Neural progenitor cell (in vitro differentiated cells): ENCODE data around the gene ABCA8. TPM values are rescaled to one million over a fixed set of nuclear protein-coding genes. Genes with fewer than 3 reads are reported as not detected.

ENCODE experiments used
- DNase-seq: peaks from one replicate; pipeline ENCODE4 v3.0.0-alpha.2; 2016; ENCODE audit warnings: low spot score
- H2AFZ ChIP-seq: fragments of 200-600 bp; sonication (generic); replicated peaks from 2 replicates; pipeline ENCODE4 v1.6.1; 2016; ENCODE audit warnings: antibody characterized with exemption
- H3F3A ChIP-seq: fragments of 200-600 bp; sonication (generic); 2 replicates; pipeline ENCODE4 v1.6.1; 2016; ENCODE audit warnings: antibody characterized with exemption, low read depth
- H3K27ac ChIP-seq: fragments of 200-600 bp; sonication (generic); 2 replicates; pipeline ENCODE4 v1.5.1; 2016; ENCODE audit warnings: mild to moderate bottlenecking
- H3K27me3 ChIP-seq: fragments of 200-600 bp; sonication (generic); 2 replicates; pipeline ENCODE4 v1.6.1; 2016; ENCODE audit warnings: mild to moderate bottlenecking, moderate library complexity
- H3K36me3 ChIP-seq: fragments of 200-600 bp; sonication (generic); 2 replicates; pipeline ENCODE4 v1.5.1; 2016
- H3K4me1 ChIP-seq: fragments of 200-600 bp; sonication (generic); 2 replicates; pipeline ENCODE4 v1.6.1; 2016; ENCODE audit warnings: mixed run types
- H3K4me2 ChIP-seq: fragments of 200-600 bp; sonication (generic); 2 replicates; pipeline ENCODE4 v1.6.1; 2016
- H3K4me3 ChIP-seq: fragments of 200-600 bp; sonication (generic); 2 replicates; pipeline ENCODE4 v1.5.1; 2016
- H3K79me2 ChIP-seq: fragments of 200-600 bp; sonication (generic); 2 replicates; pipeline ENCODE4 v1.6.1; 2016; ENCODE audit warnings: low read depth
- H3K9ac ChIP-seq: fragments of 200-600 bp; sonication (generic); 2 replicates; pipeline ENCODE4 v1.6.1; 2016
- H3K9me3 ChIP-seq: fragments of 200-600 bp; sonication (generic); 2 replicates; pipeline ENCODE4 v1.5.1; 2016; ENCODE audit warnings: low read depth
- H4K20me1 ChIP-seq: fragments of 200-600 bp; sonication (generic); 2 replicates; pipeline ENCODE4 v1.6.1; 2016; ENCODE audit warnings: low read depth
- H3K27ac Mint-ChIP-seq: 3 replicates; pipeline ENCODE4 v1.8.0; 2021; ENCODE audit warnings: mixed read lengths
- H3K27me3 Mint-ChIP-seq: 2 replicates; pipeline ENCODE4 v1.8.0; 2022; ENCODE audit warnings: low read depth, mild to moderate bottlenecking, inconsistent platforms, moderate library complexity, mixed read lengths; ENCODE audit not compliant: insufficient read depth
- H3K36me3 Mint-ChIP-seq: 3 replicates; pipeline ENCODE4 v1.8.0; 2021; ENCODE audit warnings: mixed read lengths
- H3K4me1 Mint-ChIP-seq: 3 replicates; pipeline ENCODE4 v1.8.0; 2021; ENCODE audit warnings: mixed read lengths
- H3K4me3 Mint-ChIP-seq: 3 replicates; pipeline ENCODE4 v1.8.0; 2021; ENCODE audit warnings: mild to moderate bottlenecking, moderate library complexity, mixed read lengths
- H3K9me3 Mint-ChIP-seq: 3 replicates; pipeline ENCODE4 v1.8.0; 2020; ENCODE audit warnings: mixed read lengths
- CTCF ChIP-seq: fragments of 200-600 bp; sonication (generic); IDR thresholded peaks from 2 replicates; pipeline ENCODE4 v1.5.1; 2017; ENCODE audit warnings: antibody characterized with exemption, mild to moderate bottlenecking
- EZH2 ChIP-seq: fragments of 200-600 bp; sonication (generic); IDR thresholded peaks from 2 replicates; pipeline ENCODE4 v1.6.1; 2017; ENCODE audit warnings: antibody characterized with exemption, mild to moderate bottlenecking, moderate library complexity
- EZH2phosphoT487 ChIP-seq: fragments of 200-600 bp; sonication (generic); IDR thresholded peaks from 2 replicates; pipeline ENCODE4 v1.6.1; 2017; ENCODE audit warnings: antibody characterized with exemption
- total RNA-seq: library from RNA; depleted of rRNA; stranded (reverse); fragments of >200 nt; gene quantifications from 2 replicates; pipeline ENCODE4 v1.2.3, GENCODE V29; 2015; ENCODE audit warnings: low replicate concordance

Gene ABCA8
- total RNA-seq, 1 donor from 2014 or later, result not detected

DNA sequence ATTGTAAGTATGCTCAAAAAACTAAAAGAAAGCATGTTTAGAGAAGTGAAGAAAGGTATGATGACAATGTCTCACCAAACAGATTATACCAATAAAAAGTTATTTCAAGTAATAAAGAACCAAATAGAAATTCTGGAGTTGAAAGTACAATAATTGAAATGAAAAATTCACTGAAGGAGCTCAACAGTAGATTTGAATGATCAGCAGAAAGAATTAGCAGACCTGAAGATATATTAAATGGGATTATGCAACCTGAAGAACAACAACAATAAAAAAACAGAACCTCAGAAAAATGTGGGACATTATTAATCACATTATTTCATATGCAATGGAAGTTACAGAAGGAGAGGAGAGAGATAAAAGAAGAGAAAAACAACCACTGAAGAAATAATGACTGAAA lies 57.6 kb downstream of the ABCA8 start:
- no peaks in the 10 kb centered on the region for H3K27me3 Mint-ChIP-seq
- no peak for DNase-seq
- Histone ChIP-seq H3K36me3 (no peaks in the 10 kb centered on the region), H3K27ac (no peak overlapping the region), H3K79me2 (no peaks in the 10 kb centered on the region), H3K4me2 (no peak overlapping the region), H3K9me3 (no peaks in the 10 kb centered on the region), H2AFZ (no peak overlapping the region), H3K4me1 (no peaks in the 10 kb centered on the region), H4K20me1 (no peaks in the 10 kb centered on the region), H3K9ac (no peak overlapping the region), H3K27me3 (no peaks in the 10 kb centered on the region), H3K4me3 (no peak overlapping the region), H3F3A (no peaks in the 10 kb centered on the region)
- no peak overlapping the region for H3K27ac Mint-ChIP-seq
- peaks cover 18% of the 10 kb centered on the region for H3K9me3 Mint-ChIP-seq
- TF ChIP-seq EZH2phosphoT487, result no peak
- TF ChIP-seq CTCF, result no peak
- TF ChIP-seq EZH2, result no peak
- no peaks in the 10 kb centered on the region for H3K36me3 Mint-ChIP-seq
- no peak overlapping the region for H3K4me3 Mint-ChIP-seq
- no peaks in the 10 kb centered on the region for H3K4me1 Mint-ChIP-seq

DNA sequence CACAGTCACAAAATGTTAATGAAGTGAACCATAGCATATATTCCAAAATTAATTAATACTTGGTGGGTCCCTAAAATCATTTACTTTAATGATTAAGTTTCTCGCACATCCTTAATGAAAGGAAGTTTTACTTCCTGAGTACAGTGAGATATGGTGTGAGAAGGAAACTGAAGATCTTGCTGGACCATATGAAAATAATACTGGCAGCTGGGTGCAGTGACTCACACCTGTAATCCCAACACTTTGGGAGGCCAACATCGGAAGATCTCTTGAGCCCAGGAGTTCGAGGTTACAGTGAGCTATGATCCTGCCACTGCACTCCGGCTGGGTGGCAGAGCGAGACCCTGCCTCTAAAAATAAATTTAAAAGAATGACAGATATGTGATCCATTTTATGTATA lies 62.5 kb downstream of the ABCA8 start:
- Mint-ChIP-seq H3K27ac (no peak overlapping the region), H3K4me1 (no peaks in the 10 kb centered on the region), H3K36me3 (no peaks in the 10 kb centered on the region), H3K27me3 (no peaks in the 10 kb centered on the region), H3K9me3 (peaks cover 9% of the 10 kb centered on the region), H3K4me3 (no peak overlapping the region)
- no peak overlapping the region for H2AFZ ChIP-seq
- H3F3A ChIP-seq, result no peaks in the 10 kb centered on the region
- no peak overlapping the region for H3K9ac ChIP-seq
- no peaks in the 10 kb centered on the region for H3K36me3 ChIP-seq
- H3K79me2 ChIP-seq, result no peaks in the 10 kb centered on the region
- no peak overlapping the region for H3K4me3 ChIP-seq
- H4K20me1 ChIP-seq, result no peaks in the 10 kb centered on the region
- no peaks in the 10 kb centered on the region for H3K4me1 ChIP-seq
- no peaks in the 10 kb centered on the region for H3K27me3 ChIP-seq
- H3K4me2 ChIP-seq, result no peak overlapping the region
- H3K27ac ChIP-seq, result no peak overlapping the region
- no peak for DNase-seq
- TF ChIP-seq EZH2 (no peak), EZH2phosphoT487 (no peak), CTCF (no peak)
- no peaks in the 10 kb centered on the region for H3K9me3 ChIP-seq

- Mint-ChIP-seq H3K4me3 (no peak overlapping the region), H3K9me3 (peaks cover 5% of the 10 kb centered on the region), H3K27ac (no peak overlapping the region), H3K36me3 (no peaks in the 10 kb centered on the region), H3K27me3 (no peaks in the 10 kb centered on the region), H3K4me1 (no peaks in the 10 kb centered on the region)
- H3K4me3 ChIP-seq, result no peak overlapping the region
- H3K9ac ChIP-seq, result no peak overlapping the region
- no peak overlapping the region for H3K27ac ChIP-seq
- no peaks in the 10 kb centered on the region for H3F3A ChIP-seq
- no peaks in the 10 kb centered on the region for H4K20me1 ChIP-seq
- no peaks in the 10 kb centered on the region for H3K79me2 ChIP-seq
- no peaks in the 10 kb centered on the region for H3K36me3 ChIP-seq
- H3K27me3 ChIP-seq, result no peaks in the 10 kb centered on the region
- H3K9me3 ChIP-seq, result no peaks in the 10 kb centered on the region
- no peak for TF ChIP-seq CTCF
- TF ChIP-seq EZH2, result no peak
- TF ChIP-seq EZH2phosphoT487, result no peak
- H3K4me2 ChIP-seq, result no peak overlapping the region
- H2AFZ ChIP-seq, result no peak overlapping the region
- no peak for DNase-seq
- H3K4me1 ChIP-seq, result no peaks in the 10 kb centered on the region
These were observed 63.0 kb downstream of the ABCA8 start for GRCh38 chr17:68892193-68892592.
